K562 treated with DMSO at 1 percent for 24 hours (cell line): ENCODE results near the gene DENND2D. TPM values are rescaled to one million over a fixed set of nuclear protein-coding genes. Genes with fewer than 3 reads are reported as not detected.

ENCODE experiments used
- total RNA-seq: library from RNA; unstranded; fragments of 300-600 nt; gene quantifications from 2 replicates; pipeline ENCODE4 v1.2.3, GENCODE V29; 2022; ENCODE audit warnings: low read depth; ENCODE audit not compliant: insufficient read depth

DENND2D gene, protein sequence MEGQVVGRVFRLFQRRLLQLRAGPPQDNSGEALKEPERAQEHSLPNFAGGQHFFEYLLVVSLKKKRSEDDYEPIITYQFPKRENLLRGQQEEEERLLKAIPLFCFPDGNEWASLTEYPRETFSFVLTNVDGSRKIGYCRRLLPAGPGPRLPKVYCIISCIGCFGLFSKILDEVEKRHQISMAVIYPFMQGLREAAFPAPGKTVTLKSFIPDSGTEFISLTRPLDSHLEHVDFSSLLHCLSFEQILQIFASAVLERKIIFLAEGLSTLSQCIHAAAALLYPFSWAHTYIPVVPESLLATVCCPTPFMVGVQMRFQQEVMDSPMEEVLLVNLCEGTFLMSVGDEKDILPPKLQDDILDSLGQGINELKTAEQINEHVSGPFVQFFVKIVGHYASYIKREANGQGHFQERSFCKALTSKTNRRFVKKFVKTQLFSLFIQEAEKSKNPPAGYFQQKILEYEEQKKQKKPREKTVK
- total RNA-seq = not detected in 2 replicates

DNA sequence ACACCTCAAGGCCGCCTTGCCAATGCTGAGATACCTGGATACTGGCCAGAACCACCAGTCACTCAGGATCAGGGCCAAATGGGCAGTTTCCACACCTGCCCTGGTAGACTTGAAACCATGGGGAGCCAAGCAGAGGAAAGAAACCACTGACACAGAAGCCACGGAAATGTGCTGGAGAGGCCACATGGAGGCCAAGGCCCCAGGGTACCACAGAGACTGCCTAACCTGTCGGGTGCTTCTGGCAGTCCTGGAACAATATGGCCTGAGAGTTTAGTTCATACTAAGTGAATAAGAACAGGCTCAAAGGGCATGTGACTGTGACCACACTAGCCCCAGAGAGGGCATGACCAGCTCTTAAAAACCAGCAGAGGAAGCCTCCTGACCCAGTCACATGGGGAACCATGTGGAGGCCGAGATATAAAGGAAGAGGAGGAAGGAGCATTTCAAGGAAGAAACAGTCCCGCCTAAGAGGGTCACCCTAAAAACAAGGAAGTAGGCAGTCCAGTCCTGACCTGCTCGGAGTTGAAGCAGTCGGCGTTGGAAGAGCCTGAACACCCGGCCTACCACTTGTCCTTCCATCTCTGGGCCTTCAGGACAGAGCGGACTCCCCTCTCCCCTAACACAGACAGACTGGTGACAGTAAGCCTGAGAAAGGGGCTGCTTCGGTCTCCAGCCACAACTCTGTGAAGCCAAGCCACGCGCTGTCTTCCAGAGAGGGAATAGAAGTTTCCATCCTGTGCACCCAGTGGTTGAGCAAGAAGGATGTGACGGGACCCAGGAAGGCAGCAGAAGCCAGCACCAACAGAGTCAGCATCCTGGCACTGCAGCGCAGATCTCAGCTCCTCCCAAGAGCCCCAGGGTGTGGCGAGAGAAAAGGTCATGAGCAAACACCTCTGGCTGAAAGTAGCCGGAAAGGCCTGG is at the start of gene DENND2D:
Gene DENND2D (minus strand): TSS at position 766 of the 921 bp plus-strand sequence. CDS start 187 bp downstream, at position 579.

DNA sequence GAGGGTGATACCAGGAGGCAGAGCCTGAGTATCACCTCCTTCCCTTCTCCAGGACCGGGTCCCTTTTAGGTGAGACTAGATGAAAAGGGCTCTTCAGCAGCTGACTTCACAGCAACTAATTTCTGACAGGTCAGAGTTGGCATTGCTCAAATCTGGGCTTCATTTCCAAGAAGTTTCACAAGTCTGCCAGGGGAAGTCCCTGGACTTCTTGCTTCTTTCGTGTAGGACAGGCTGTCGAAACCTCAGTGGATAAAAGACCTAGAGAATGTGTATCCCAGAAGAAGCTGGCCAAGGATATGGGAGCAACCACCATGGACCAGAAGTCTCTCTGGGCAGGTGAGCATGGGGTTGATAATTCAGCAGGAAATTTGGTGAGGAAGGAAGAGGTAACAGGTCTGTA is 27.0 kb upstream of the DENND2D start, which contains the start of gene CHI3L2:
Gene CHI3L2 (plus strand): TSS at position 280 of the 400 bp plus-strand sequence. CDS start 17 bp downstream, at position 297.

DNA sequence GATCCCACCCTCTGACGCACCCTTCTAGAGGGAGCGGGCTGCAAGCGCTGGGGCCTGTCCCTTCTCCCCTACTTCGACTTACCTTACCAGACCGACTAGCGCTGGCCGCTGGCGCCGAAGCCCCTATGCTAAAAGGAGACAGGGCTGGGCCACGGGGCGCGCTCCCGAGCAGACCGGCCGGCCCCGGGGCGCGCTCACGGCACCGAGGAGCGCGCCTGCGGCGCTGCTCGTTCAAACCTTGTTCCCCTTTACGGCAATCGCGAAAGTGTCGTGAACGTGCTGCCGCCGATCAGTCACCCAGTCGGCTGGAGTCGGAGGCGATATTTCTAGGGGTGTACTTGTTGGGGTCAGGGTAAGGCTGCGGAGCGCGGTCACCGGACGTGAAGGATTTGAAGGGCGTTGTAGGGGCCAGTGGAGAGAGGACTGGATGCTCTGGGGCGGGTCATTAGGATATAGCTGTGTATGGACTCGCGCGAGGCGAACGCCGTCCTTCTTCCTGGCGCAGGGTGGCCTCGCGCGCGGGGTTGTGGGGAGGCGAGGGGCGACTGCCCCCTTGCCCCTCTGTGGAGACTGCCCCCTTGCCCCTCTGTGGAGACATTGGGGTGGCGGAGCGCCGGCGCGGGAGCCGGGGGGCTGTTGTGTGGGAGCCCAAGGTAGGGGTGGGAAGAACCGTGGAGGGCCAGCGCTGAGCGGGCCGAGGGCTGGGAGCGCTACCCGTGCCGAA is 60.3 kb downstream of the DENND2D start, which contains the start of the genes CEPT1 and DRAM2:
Gene CEPT1 (plus strand): TSS at position 268 of the 724 bp plus-strand sequence. CDS start 7,492 bp downstream, outside the sequence.
Gene DRAM2 (minus strand): TSS at position 138 of the 724 bp plus-strand sequence. CDS start 8,539 bp downstream, outside the sequence.

Other genes starting within 250 kb of the DENND2D start
- 30.1 and 37.7 TPM in 2 replicates for gene LRIF1, start 236.7 kb downstream of the DENND2D start, total RNA-seq
- gene DRAM2, start 60.6 kb downstream of the DENND2D start, total RNA-seq = 56.0 and 73.7 TPM in 2 replicates
- 14.7 and 19.0 TPM in 2 replicates for gene CEPT1, start 60.4 kb downstream of the DENND2D start, total RNA-seq
- gene CHI3L2, start 27.1 kb upstream of the DENND2D start, total RNA-seq = 0.27 TPM in 1 of 2 replicates, not detected in the other
- gene CHIA, start 90.2 kb upstream of the DENND2D start, total RNA-seq = not detected in 2 replicates
- gene OVGP1, start 227.1 kb upstream of the DENND2D start, total RNA-seq = 0.49 and 1.3 TPM in 2 replicates
- 26.8 and 27.1 TPM in 2 replicates for gene WDR77, start 248.6 kb upstream of the DENND2D start, total RNA-seq
- 156 and 164 TPM in 2 replicates for gene ATP5PB, start 248.8 kb upstream of the DENND2D start, total RNA-seq